Activated CD8-positive, alpha-beta memory T cell treated with anti-CD3 and anti-CD28 coated beads for 24 hours (primary cell): ENCODE results near the gene POLR3K.
"Not testable (repeated sequence)": the region's sequence is repeated elsewhere in the genome, so short reads cannot be mapped to it uniquely, and the experiment has no call there.

Source experiments
- DNase-seq: peaks from one replicate; pipeline ENCODE4 v3.0.0-alpha.2; 2020

POLR3K gene

DNA sequence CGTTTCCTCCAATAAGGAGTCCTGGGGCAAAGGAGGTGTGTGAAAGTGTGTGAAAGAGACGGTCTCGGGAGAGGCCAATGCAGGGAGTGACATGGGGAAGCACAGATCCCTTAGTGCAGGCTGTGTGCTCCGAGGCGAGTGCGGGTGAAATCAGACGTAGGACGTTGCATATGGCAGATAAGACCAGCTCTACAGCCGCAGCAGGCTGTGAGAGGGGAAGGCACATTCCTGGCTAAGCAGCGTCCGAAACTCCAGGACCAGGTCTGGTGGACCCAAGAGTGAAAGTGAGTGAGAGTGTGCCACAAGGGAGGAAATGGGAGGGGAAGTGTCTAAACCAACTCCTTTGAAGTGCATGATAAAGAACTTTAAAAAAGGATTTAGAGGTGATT, 11.3 kb downstream of the POLR3K start:
- DNase-seq: no peak

- no peak for DNase-seq
Observed at GRCh38 chr16:41439-42068, 11.9 kb downstream of the POLR3K start.

- DNase-seq: no peak
Observed at GRCh38 chr16:38941-39892, 14.2 kb downstream of the POLR3K start.

- DNase-seq: peak; percentile 54
Observed at GRCh38 chr16:38206-38605, 15.2 kb downstream of the POLR3K start.

GRCh38 chr16:37511-37910, 15.9 kb downstream of the POLR3K start:
- DNase-seq: no peak

- peak; percentile 54 for DNase-seq
Observed at GRCh38 chr16:36336-36984, 16.9 kb downstream of the POLR3K start.

DNA sequence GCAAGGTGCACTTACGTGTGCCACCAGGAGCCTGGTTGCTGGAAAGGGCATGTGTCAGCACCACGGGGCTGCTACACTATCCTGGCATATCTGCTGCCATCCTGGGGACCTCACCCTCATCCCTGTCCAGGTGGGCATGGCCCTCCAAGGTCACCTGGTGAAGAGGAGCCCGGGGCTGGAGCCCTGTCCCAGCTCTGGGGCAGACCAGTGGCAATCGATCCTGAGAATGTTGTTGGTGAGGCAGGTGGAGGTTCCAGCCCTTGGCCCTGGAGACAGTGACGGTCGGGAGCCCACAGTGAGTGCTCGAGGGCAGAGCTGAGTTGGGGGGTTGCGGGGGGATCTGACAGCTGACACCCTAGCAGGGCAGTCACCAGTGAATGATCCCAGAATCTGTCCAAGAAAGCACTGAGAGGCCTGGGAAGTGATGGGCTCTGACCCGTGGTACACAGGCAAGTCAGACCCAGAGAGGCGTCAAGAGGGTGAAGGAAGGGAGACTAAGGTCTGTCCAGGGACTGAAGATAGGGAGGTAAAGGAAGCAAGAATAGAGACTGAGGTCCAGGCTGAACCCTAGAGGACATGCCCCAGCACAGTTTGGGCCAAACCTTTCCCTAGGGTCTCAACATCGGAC, 17.6 kb downstream of the POLR3K start:
- peak; percentile 54 for DNase-seq

GRCh38 chr16:35011-35677, 18.3 kb downstream of the POLR3K start:
- DNase-seq: no peak

- no peak for DNase-seq
Observed at GRCh38 chr16:34648-34987, 18.8 kb downstream of the POLR3K start.

DNA sequence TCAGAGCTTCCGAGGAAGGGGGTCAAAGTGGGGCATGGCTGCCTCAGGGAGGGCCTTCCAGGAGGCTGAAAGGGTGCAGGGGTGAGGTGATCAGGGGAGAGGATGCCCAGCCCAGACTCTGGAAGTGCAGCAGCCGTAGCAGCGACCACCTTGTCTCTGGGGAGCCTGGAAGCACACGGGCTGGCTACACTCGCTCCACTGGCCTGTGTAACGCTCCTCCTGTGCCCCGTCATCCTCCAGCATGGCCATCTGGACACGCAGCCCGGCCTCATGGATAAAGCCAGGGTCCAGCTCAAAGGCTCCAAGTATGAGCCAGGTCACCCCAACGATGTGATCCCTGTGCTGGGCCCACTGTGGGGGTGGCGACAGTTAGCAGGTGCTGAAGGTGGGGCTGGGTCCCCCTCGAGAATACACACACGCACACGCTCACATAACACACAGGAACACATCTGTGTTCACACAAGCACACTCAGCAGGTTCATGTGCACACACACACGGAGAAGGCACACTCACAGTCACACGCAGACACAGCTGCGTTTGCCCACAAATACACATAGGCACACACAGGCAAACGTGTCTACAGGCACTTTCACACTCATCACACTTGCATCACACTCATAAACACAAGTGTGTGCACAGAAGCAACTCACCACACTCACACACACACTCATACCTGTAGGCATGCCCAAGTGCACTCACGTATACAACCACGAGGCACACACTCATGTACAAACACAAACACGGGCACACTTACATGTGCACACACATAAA, 19.3 kb downstream of the POLR3K start:
- DNase-seq: no peak

- DNase-seq: not testable (repeated sequence)
Observed at GRCh38 chr16:33154-33876, 20.1 kb downstream of the POLR3K start.

DNA sequence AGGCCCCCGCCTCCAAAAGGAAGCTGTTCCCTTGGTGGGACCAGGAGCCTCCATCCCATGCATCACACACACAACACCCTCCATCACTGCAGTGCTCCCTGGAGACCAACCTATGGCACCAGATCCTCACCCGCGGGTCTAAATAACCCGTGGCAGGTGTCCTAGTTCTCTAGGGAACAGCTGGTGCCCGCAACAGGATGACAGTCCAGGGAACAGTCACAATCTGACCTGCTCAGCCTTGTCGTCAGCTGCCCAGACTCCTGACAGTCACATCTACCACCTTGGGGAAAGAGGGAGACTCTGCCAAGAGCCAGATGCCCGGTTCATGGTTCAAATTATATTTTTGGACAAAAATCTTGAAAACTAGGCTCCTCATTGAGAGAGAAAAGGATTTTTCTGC, 22.8 kb downstream of the POLR3K start:
- not testable (repeated sequence) for DNase-seq

GRCh38 chr16:25926-26348, 27.5 kb downstream of the POLR3K start:
- not testable (repeated sequence) for DNase-seq

DNA sequence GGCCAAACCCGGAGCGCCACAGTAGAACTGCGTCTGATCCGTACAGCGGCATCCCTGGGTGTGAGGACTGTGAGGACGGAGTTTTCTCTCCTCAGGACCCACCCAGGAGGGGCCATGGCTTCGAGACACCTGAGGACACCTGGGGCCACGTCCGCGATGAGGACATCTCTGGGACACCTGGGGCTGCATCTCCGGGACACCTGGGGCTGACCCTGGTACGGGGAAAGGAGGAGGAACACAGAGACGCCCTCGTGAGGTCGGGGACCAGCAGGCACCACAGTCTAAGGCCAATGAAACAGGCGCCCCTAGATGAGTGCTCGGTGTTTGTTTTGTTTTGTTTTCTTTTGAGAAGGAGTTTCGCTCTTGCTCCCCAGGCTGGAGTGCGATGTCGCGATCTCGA, 29.3 kb downstream of the POLR3K start:
- not testable (repeated sequence) for DNase-seq

- DNase-seq: not testable (repeated sequence)
Observed at GRCh38 chr16:20886-21285, 32.5 kb downstream of the POLR3K start.

GRCh38 chr16:17062-17765, 36.2 kb downstream of the POLR3K start:
- not testable (repeated sequence) for DNase-seq

DNA sequence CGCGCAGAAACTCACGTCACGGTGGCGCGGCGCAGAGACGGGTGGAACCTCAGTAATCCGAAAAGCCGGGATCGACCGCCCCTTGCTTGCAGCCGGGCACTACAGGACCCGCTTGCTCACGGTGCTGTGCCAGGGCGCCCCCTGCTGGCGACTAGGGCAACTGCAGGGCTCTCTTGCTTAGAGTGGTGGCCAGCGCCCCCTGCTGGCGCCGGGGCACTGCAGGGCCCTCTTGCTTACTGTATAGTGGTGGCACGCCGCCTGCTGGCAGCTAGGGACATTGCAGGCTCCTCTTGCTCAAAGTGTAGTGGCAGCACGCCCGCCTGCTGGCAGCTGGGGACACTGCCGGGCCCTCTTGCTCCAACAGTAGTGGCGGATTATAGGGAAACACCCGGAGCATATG, 42.6 kb downstream of the POLR3K start:
- peak; percentile 87 for DNase-seq

GRCh38 chr16:9903-10665, 43.3 kb downstream of the POLR3K start:
- no peak for DNase-seq
